HT1080 (cell line): ENCODE results near the gene CDC42BPG. TPM values are rescaled to one million over a fixed set of nuclear protein-coding genes. Genes with fewer than 3 reads are reported as not detected.
A peak's percentile ranks its signal among the peaks of the same experiment; 100 is the strongest.

Source experiments
- DNase-seq: peaks from one replicate; pipeline ENCODE4 v3.0.0-alpha.2; 2015; ENCODE audit warnings: low read depth
- total RNA-seq: library from RNA; depleted of rRNA; stranded (reverse); fragments of >200 nt; shearing (Covaris generic); gene quantifications from 2 replicates; pipeline ENCODE4 v1.2.3, GENCODE V29; 2014

CDC42BPG gene
- total RNA-seq, 1 experiment from 2014 or later = 0.23 TPM

DNA sequence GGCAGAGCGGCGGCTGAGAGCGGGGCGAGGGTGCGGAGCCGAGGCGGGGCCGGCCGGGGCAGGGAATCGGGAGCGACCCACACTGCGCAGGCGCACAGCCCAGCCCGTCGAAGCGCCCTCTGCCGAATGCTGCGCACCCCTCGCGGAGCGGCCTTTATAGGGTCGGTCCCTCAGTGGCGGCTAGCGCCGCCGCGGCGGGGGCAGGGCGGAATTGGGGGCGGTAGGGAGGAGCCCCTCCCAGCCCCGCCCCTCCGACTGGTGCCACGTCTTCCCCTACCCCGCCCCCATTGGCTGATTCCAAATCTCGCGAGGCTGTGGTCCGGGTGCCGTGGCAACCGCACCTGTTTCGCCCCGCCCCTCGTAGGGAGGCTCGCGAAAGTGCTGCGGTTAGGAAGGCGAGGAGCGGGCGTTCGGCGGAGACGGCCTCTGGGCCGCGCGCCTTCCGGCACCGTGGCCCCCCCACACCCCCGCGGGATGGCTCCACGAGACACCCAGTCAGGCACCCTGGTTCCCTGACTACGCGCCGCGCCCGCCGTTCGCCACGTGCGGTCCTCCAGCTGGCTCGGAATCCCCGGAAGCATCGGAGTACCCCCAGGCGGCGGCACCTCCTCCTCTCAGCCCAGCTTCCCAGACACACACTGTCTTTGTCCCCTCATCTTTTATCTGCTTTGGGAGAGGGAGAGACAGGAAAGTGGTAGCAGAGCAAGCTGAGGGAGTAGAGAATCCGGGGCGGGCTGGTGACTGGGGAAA lies 34.2 kb upstream of the CDC42BPG start, which contains the start of gene EHD1:
TSS of gene EHD1 (minus strand) at position 128 of the 750 bp plus-strand sequence. CDS start 157 bp downstream, outside the sequence.
- peak; percentile 95 for DNase-seq

DNA sequence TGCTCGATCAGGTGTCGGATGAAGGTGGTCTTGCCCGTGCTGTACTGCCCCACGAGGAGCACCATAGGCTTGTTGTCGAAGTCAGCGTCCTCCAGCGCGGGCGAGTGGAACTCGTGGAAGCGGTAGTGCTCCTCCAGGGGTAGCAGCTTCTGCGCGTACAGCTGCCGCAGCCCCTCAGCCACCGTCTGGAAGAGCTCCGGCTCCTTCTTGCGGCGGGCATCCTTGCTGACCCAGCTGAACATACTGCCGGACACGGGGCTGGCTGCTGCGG lies 33.7 kb upstream of the CDC42BPG start:
- DNase-seq = no peak

DNA sequence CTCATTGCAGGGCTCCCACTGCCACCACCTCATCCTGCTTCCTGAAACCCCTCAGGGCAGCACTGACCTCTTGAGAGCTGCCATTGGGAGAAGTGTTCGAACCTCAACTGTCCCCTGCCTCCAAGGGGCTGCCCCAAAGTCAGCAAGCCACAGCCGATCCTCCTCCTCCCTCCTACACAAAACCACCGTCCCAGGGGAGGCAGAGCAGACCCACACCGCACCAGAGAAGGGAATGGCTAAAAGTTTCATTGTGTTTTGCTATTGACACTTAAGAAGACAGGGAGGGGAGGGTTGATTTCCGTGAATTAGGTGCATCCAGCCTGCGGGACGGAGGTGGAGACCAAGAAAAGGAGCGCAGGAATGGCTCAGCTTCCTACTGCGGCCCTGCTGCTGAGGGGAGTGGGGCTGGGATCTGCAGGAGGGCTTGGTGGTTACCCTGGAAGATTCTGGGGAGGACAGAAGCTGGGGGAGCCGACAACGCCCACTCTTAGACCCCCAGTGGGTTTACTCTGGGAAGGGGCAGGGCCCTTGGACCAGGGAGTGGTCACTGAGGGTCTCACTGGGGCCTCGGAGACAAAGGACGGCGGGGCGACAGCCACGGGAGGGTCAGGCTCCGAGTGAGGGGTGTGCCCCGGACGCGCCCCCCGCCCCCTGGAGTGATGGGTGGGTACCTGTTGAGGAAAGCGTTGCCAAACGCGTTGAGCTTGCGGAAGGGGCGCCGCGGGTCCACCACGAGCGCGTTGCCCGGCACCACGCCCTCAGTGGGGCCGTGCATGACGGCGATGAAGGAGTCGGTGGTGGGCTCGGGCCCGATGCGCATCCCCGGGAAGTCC lies 33.2 kb upstream of the CDC42BPG start:
- no peak for DNase-seq

DNA sequence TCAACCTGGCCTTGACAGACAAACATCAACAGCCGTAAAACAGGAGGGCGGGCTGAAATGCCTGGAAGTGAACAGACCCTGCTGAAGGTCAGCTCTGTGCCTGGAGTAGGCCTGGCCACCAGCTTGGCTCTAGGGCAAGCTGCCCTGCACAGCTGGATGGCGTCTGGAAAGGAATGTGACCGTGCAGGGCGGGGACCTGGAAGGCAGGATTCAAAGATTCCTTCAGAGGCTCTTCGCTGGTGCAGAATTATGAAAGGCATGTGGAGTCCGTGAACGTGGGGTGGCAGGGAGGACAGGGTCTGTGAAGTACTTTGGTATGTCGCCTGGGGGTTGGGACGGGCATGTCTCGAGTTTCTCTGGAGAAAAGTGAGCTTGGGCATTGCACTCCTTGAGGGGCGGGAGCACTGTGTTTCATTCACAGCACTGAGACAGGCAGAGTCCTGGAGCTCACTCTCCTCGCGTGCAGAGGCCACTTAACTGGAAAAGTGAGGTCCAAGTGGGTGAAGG lies 32.4 kb upstream of the CDC42BPG start:
- no peak for DNase-seq

DNA sequence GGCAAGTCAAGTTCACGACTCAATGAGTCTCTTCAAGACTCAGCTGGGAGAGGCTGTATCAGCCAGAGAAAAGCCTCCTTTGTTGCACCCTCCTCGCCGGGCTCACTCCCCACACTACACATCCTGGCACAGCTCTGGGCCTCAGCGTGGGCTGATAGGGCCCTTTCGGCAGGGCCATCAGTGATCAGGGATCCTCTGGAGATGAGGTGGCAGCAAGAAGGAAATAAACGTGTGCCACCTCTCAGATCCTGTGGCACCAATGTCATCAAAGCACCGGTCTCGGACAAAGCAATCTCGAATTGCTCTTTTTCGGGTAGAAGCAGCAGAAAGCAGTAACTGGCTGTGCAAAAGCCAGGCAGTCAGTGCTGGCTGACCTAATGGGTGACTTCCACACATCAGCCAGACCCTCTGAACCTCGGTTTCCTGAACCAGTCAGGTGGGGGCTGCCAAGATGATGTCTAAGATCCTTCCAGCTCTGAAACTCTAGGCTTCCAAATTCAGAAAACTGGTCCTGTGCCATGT lies 31.8 kb upstream of the CDC42BPG start:
- no peak for DNase-seq

DNA sequence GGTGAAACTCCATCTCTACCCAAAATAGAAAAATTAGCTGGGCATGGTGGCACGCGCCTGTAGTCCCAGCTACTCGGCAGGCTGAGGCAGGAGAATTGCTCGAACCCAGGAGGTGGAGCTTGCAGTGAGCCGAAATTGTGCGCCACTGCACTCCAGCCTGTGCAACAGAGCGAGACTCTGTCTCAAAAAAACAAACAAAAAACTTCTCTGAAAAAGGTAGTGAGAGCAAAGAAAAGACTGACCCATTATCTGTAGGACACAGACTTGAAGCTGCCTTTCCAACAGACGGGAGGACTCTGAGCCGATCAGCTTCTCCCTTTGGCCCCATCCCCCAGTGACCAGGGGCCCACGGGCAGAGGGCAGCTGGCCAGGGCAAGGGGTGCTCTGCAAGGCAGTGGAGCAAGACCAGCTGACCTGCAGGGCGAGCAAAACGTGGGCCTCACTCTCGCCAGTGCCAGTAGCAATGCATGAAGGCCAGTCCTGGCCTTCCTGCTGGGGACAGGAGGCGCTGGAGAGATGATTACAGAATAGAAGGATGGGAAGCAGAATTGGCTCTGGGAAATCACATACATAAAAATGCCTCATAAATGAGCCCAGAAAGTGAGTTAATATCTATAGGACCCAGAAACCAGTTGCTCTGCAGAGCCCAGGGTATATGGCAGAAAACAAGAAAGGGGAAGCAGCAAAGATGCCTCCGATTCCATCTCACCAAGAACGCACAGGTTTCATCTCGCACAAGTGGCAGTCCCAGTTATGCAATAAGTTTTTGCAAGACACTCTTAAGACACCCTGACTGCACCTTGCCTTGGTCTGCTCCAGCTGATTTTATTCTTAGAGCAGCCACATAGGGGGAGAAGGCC lies 31.1 kb upstream of the CDC42BPG start:
- no peak for DNase-seq

DNA sequence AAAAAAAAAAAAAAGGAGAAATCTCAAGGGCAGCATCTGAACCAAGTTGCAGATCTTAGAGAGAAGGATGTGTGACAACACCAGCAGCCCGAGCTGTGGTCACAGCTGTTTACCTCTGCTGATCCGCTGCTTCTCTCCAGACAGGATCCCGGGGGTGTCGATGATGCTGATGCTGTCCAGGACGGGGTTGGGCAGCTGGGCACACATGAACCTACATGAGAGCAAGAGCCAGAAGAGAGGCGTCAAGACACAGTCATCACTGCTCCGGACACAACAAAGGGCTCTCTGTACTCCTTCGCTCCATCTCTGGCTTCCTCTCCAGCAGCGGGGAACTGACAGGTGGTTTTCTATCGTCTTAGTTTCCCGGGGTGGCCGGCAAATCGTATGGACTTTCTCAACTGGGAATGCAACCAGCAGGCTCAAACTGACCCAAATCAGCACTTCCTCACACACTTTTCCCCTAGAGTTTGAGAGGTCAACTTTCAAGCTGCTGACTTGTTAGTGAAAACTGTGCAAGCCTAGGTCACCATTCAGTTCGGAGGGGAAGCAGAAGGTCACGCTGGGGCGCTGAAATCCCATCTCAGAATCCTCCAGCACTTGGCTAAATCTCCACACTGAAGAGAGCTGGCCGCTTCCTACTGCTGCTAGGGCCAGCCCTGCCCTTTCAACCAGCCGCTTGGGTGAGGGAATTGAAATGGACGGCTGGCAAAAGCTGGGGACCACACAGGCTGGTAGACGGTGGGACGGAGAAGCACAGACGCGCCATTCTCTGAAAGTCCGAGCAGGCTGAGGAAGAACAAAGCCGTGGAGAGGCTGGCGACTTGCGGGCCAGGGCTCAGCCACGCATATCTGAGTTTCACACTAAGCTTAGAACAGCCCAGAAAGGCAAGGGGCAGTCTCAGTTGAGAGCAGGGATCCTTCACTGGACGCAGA lies 30.1 kb upstream of the CDC42BPG start:
- DNase-seq = no peak

DNA sequence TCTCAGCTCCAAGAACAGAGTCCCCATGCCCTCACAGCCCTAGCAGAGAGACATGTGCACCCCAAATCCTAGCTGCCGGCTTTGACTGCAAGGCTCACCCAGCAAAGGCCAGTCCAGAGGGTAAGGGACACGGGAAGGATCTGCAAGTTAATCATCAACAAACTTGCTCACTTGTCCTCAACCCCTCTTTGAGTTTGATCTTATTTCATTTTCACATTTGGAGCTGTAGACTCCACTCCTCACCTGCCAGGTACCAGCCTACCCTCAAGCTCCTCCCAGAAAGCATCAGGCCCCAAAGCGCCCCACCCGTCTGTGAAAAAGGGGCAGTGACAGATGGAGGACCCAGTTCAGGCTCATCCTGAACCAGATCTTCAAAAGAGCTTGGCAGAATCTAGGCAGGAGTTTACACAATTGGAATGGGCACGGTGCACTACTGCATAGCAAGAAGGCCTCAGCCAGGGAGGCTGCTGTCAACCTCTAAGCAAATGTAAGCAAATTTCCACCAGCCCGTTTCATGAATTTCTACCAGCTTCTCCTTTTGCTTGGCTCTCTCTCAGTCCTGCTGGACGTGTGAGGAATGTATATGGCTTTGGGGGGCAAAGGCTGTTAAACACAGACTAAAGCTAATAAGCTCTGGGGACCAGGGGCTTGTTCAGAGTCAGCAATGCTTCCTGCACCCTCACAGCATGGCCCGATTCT lies 28.5 kb upstream of the CDC42BPG start:
- no peak for DNase-seq

DNA sequence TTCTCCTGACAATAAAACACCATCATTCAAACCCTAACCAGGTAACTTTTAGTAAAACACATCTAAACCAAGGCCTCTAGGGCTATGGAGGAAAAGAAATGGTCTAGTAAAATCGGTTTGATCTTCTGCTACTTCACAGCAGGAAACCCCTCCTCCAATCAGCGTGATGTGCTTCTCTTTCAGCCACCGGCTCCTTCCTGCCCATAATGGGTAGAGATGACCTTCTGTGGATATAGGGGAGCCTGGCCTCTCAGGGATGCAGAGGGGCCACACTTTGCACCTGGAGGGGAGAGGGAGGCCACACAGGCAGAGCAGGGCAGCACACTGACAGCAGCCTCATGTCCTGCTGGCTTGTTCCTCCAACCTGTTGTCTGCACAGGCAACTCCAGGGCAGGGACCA lies 27.0 kb upstream of the CDC42BPG start:
- no peak for DNase-seq

DNA sequence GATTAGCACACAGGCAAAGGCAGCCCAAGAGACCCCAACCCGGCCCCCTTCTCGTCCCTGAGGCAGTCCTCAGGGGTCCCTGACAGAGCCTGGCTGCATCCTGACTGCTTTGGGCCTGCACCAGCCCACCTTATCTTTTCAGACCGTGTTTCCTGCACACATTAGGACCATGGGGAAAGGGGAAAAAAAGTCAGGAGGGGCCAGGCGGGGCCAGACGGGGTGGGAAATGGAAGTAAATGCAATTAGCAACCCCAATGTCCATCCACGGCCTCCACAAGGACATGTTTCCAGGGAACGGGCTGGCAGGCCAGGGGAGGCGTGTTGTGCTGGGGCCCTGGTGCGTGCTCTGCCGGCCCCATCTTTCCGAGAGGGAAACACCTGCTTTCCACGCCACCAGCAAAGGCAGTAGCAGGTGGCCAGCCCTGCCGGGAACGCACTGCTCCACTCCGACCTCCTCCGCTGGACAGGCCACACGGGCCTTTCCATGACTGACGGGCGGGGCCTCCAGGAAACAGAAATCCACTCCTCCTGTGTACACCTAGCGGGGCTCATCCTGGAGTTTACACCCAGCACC lies 26.5 kb upstream of the CDC42BPG start:
- no peak for DNase-seq

DNA sequence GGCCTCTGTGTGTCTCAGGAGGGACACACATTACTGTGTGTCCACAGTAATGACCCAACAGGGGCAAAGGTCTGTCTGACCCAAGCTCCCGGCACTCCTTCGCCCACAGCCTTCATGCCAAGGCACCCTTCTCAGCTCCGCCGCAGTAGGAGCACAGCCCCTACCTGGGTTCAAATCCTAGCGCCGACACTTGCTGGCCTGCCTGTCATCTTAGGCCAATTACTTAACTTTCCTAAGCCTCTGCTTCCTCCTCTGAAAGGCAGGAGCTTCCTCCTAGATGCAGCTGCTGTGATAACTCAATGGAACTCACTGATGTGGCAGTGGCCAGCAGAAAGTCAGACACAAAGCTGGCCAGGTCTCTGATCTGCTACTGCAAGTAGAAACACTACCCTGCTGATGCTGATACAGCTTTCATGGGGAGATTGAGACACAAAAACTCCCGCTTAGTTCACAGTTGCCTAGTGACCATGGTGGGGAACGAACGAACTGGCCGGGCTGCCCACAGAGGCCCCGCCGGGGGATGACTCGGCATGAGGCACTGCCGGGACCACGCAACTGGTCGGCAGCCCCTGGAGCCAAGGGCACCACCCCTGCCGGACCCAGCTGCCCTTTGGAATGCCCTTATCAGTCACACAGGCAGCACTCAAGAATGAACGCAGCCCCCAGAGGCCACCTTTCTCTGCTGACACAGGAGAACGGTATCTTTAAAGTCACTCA lies 25.9 kb upstream of the CDC42BPG start:
- no peak for DNase-seq

DNA sequence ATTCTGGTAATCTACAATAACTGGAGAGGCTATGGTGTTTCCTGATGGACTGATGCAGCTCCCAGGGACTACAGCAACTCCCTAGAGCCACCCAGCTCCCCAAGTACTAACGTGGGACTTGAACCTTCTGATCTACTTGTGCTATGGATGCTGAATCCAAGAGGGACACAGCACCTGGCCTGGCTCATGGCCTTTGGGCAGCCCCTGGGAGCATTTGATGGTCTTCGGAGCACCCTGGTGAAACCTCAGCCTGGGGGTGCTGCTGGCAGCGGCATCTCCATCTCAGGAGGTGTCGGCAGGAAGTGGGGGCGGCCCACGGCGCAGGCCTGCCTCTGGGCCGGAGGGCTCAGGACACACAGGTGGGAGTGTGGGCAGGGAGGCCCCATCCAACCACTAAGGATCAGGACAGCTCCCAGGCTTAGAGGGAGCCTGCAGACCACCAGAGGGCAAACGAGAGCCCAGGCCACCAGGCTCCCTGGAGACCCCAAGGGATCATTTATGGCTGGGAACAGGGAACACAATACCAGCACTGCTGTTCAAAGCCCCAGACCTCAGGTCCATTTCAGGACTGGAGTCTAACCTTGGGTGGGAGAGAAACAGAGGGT lies 25.2 kb upstream of the CDC42BPG start:
- no peak for DNase-seq

DNA sequence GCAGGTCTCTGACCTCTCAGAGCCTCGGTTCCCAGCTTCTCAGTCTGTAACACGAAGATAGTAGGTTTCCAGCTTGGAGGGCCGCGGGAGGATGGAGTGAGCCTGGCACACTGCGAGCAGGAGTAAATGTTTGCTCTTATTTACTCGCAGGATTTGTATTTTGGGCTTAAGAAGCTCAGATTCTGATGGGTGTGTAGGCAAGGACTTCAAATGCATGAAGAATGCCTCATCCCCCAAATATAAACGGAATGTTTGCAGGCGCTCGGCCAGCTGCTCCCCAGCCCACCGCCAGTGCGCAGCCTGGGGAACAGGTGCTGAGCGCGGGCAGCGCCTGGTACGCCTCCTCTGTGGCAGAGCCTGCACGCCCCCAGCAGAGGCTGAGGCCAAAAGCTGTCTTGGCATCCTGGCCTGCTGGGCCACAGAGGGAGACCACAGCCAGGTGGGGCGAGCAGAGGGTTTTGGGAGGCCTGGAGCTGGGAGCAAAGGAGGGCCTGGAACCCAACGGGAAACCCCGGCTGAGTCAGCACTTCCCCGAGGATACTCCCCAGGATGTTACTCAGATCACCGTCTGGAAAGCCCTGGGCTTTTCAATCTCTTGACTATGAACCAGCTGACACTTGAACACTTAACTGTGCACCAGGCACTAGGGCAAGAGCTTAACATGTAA lies 24.6 kb upstream of the CDC42BPG start:
- DNase-seq = peak; percentile 97

DNA sequence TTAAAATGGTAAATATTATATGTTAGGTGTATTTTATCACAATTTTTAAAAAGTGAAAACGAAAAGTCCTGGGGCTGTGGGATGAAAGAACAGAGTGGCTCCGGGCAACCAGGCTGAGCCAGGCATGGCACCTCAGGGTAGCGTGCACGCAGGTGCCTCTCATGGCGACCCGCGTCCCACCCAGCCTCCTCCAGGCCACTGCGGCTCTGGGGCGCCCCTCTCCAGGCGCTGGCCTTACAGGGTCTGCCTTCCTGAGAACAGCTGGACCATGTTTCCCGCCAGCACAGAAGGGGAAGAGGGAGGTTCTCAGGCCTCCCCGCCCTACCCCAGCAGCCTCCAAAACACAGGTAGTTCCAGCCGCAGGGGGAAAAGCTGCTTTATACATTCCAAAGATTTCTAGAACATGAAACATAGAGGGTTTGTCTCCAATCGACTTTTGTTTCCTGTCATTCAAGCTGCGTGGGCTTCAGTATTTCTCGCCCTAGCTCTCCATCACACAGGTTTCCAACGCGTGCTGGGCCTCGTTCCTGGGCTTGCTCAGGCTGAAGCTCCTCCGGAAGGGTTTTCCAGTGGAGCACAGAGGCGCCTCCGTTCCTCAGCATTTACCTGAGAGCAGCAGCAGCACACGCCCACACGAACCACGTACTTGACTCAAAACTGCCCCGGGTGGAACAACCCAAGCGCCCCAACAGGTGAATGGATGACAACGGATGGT lies 23.5 kb upstream of the CDC42BPG start:
- no peak for DNase-seq

DNA sequence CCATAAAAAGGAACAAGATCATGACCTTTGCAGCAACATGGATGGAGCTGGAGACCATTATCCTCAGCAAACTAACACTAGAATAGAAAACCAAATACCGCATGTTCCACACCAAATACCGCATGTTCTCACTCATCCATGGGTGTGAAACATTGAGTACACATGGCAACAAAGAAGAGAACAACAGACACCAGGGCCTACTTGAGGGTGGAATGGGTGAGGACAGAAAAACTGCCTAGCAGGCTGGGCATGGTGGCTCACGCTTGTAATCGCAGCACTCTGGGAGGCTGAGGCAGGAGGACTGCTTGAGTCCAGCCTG lies 21.7 kb upstream of the CDC42BPG start:
- no peak for DNase-seq

DNA sequence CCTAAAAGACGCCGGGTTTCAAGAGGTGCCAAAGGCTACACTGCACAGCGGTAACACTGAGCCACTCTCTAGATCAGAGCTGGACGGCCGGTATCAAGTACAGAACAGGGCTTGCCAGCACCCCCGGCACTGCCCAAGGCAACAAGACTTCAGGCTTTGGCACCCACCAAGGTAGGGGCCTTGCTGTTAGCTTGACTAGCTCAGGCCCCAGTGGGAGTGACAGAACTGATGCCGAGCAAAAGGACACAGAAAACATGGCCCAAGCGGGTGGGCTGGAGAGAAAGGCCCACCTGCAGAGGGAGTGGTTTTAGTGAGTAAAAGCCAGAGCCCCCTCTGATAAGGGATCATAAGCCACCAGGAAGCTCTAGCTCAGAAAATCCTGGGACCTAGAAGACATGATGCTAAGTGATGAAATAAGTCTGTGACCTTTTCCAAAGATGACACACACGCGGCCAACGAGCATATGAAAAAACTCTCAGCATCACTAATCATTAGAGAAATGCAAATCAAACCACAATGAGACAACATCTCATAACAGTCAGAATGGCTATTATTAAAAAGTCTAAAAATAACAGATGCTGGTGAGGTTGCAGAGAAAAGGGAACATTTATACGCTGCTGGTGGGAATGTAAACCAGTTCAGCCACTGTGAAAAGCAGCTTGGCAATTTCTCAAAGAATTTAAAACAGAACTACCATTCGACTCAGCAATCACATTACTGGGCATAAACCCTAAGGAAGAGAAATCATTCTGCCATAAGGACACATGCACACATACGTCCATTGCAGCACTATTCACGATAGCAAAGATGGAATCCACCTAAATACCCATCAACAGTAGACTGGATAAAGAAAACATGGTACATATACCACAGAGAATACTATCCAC lies 21.1 kb upstream of the CDC42BPG start:
- DNase-seq = no peak
